Activated T-helper 1 cell treated with anti-CD3 and anti-CD28 coated beads, Interleukin-2, amount 50 U/mL, for 16 hours (primary cell): ENCODE results near the gene TMEM181.
"Not testable (repeated sequence)": the region's sequence is repeated elsewhere in the genome, so short reads cannot be mapped to it uniquely, and the experiment has no call there.

Experiments used
- DNase-seq, 2 donors: peaks; one replicate each; pipeline ENCODE4 v3.0.0-alpha.2; 2020; ENCODE audit warnings: low read depth in 1 of 2, low spot score in 1 of 2

Gene TMEM181

GRCh38 chr6:158620963-158621693, 61.2 kb downstream of the TMEM181 start:
- DNase-seq = no peak

- DNase-seq = no peak
Measured at GRCh38 chr6:158621694-158622544, 62.0 kb downstream of the TMEM181 start.

- no peak for DNase-seq
Measured at GRCh38 chr6:158622545-158623190, 62.8 kb downstream of the TMEM181 start.

- no peak for DNase-seq
Measured at GRCh38 chr6:158624684-158625682, 65.1 kb downstream of the TMEM181 start.

- DNase-seq = no peak
Measured at GRCh38 chr6:158625881-158626305, 66.0 kb downstream of the TMEM181 start.

- no peak for DNase-seq
Measured at GRCh38 chr6:158626360-158627167, 66.7 kb downstream of the TMEM181 start.

GRCh38 chr6:158627168-158627939, 67.5 kb downstream of the TMEM181 start:
- DNase-seq = no peak

- DNase-seq = no peak
Measured at GRCh38 chr6:158627940-158628211, 68.0 kb downstream of the TMEM181 start.

GRCh38 chr6:158628542-158628941, 68.7 kb downstream of the TMEM181 start:
- DNase-seq = no peak

GRCh38 chr6:158629367-158630221, 69.7 kb downstream of the TMEM181 start:
- no peak for DNase-seq

- no peak for DNase-seq
Measured at GRCh38 chr6:158630938-158631616, 71.2 kb downstream of the TMEM181 start.

- no peak for DNase-seq
Measured at GRCh38 chr6:158631678-158632537, 72.0 kb downstream of the TMEM181 start.

GRCh38 chr6:158632538-158633119, 72.7 kb downstream of the TMEM181 start:
- DNase-seq = not testable (repeated sequence)

GRCh38 chr6:158633127-158633526, 73.2 kb downstream of the TMEM181 start:
- no peak for DNase-seq

GRCh38 chr6:158634695-158635426, 75.0 kb downstream of the TMEM181 start:
- DNase-seq = no peak
